Chondrocyte (in vitro differentiated cells): ENCODE results near the gene WSCD2. TPM values are rescaled to one million over a fixed set of nuclear protein-coding genes. Genes with fewer than 3 reads are reported as not detected.
A peak's percentile ranks its signal among the peaks of the same experiment; 100 is the strongest.

ENCODE experiments used
- DNase-seq: peaks from one replicate; pipeline ENCODE4 v3.0.0; 2021; ENCODE audit warnings: mixed read lengths, low spot score
- H3K27ac Mint-ChIP-seq: one replicate; pipeline ENCODE4 v1.8.0; 2021; ENCODE audit warnings: mild to moderate bottlenecking, moderate library complexity, mixed read lengths; ENCODE audit not compliant: unreplicated experiment
- H3K27me3 Mint-ChIP-seq: 2 replicates; pipeline ENCODE4 v1.8.0; 2021; ENCODE audit warnings: low read depth, mixed read lengths
- H3K36me3 Mint-ChIP-seq: 2 replicates; pipeline ENCODE4 v1.8.0; 2021; ENCODE audit warnings: low read depth, mixed read lengths
- H3K4me1 Mint-ChIP-seq: 2 replicates; pipeline ENCODE4 v1.8.0; 2021; ENCODE audit warnings: low read depth, mild to moderate bottlenecking, mixed read lengths
- H3K4me3 Mint-ChIP-seq: one replicate; pipeline ENCODE4 v1.8.0; 2021; ENCODE audit warnings: mild to moderate bottlenecking, moderate library complexity, mixed read lengths; ENCODE audit not compliant: unreplicated experiment
- H3K9me3 Mint-ChIP-seq: 2 replicates; pipeline ENCODE4 v1.8.0; 2021; ENCODE audit warnings: low read depth, mixed read lengths
- total RNA-seq: library from RNA; stranded (reverse); gene quantifications from 3 replicates; pipeline ENCODE4 v1.2.1, GENCODE V29; 2021
- TF ChIP-seq, protein P1 (sequence below): fragments of 200-600 bp; sonication (generic); IDR thresholded peaks from 2 replicates; pipeline ENCODE4 v1.5.0; 2021; ENCODE audit warnings: antibody characterized with exemption, mild to moderate bottlenecking, moderate library complexity

Gene WSCD2
- total RNA-seq, 1 donor from 2014 or later = 0.32 TPM

DNA sequence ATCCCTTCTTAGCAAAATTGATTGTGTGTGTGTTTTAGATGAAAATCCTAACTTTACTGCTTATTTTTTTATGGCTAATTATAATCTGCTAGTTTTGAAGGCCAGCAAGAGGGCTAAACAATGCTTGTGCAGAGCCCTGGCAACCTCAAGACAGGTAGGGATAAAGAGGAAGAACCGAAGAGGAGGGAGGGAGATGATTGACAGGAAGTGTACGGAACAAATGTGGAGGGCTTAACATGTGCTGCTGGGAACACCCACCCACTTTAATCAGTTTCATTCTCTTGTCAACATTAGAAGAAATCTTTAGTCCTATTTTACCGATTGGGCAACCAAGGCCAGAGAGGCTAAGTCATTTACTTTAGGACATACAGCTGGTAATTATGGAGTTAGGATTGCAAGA lies 1.4 kb upstream of the WSCD2 start:
- H3K36me3 Mint-ChIP-seq = no peaks in the 10 kb centered on the region
- peaks cover 50% of the 10 kb centered on the region for H3K27me3 Mint-ChIP-seq
- H3K27ac Mint-ChIP-seq = no peak overlapping the region
- no peak for DNase-seq
- H3K9me3 Mint-ChIP-seq = no peaks in the 10 kb centered on the region
- TF ChIP-seq, protein P1, sequence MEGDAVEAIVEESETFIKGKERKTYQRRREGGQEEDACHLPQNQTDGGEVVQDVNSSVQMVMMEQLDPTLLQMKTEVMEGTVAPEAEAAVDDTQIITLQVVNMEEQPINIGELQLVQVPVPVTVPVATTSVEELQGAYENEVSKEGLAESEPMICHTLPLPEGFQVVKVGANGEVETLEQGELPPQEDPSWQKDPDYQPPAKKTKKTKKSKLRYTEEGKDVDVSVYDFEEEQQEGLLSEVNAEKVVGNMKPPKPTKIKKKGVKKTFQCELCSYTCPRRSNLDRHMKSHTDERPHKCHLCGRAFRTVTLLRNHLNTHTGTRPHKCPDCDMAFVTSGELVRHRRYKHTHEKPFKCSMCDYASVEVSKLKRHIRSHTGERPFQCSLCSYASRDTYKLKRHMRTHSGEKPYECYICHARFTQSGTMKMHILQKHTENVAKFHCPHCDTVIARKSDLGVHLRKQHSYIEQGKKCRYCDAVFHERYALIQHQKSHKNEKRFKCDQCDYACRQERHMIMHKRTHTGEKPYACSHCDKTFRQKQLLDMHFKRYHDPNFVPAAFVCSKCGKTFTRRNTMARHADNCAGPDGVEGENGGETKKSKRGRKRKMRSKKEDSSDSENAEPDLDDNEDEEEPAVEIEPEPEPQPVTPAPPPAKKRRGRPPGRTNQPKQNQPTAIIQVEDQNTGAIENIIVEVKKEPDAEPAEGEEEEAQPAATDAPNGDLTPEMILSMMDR = no peak
- no peak overlapping the region for H3K4me3 Mint-ChIP-seq
- H3K4me1 Mint-ChIP-seq = peaks cover 9% of the 10 kb centered on the region

DNA sequence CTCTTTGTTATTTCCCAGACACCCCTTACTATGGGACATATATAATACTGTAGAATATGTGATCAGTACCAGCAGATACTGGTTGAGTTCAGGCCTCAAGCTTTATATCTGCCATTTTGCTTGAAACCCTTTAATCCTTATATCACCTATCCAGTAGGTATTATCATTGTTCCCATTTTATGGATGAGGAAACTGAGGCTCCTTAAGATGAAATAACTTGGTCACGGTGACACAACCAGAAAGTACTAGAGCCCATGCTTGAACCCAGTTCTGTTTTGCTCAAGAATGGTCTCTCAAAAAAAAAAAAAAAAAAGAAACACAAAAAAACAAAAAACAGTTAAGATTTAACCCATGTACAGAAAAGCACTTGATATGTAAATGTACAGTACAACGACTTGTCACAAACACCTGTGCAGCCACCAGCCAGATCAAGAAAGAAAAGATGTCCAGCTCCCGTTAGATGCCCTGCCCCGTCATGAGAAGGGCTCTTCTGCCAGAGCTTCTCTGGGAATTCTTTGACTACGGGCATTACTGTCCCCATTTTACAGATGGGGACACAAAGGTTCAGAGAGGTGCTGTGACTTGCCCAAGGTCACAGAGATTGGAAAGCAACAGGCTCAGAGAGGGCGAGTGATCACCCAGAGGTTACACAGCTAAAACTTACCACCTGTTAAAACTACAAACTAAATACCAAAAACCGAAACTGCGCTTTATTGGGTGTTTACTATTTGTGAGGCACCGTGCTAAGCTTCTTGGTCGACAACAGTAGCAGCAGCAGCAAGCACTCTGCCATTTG lies 669 bp upstream of the WSCD2 start:
- DNase-seq = no peak
- peak overlapping the region; percentile 23 for H3K4me3 Mint-ChIP-seq
- H3K27ac Mint-ChIP-seq = no peak overlapping the region
- TF ChIP-seq, protein P1 = no peak
- no peaks in the 10 kb centered on the region for H3K36me3 Mint-ChIP-seq
- H3K27me3 Mint-ChIP-seq = peaks cover 55% of the 10 kb centered on the region
- H3K4me1 Mint-ChIP-seq = peaks cover 9% of the 10 kb centered on the region
- no peaks in the 10 kb centered on the region for H3K9me3 Mint-ChIP-seq

DNA sequence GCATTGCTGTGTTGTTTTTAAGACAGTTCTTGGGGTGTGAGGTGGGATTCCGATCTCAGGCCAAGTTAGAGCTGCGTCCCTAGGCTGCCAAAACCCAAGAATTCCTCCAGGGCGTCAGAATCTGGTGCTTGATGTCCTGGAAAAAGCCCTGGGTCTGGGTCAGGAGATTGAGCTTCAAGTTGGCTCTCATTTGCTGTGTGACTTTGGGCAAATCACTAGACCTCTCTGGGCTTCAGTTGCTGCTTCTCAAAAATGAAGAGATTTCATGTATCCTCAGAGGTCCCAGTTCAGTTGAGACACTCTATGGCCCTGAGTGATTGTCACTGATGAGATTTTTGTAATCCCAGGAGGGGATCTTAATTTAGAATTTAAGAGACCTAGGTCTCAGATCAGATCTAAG lies 1.9 kb downstream of the WSCD2 start:
- TF ChIP-seq, protein P1 = no peak
- no peaks in the 10 kb centered on the region for H3K9me3 Mint-ChIP-seq
- DNase-seq = no peak
- H3K36me3 Mint-ChIP-seq = no peaks in the 10 kb centered on the region
- peaks cover 9% of the 10 kb centered on the region for H3K4me1 Mint-ChIP-seq
- H3K4me3 Mint-ChIP-seq = no peak overlapping the region
- H3K27ac Mint-ChIP-seq = no peak overlapping the region
- peaks cover 54% of the 10 kb centered on the region for H3K27me3 Mint-ChIP-seq

DNA sequence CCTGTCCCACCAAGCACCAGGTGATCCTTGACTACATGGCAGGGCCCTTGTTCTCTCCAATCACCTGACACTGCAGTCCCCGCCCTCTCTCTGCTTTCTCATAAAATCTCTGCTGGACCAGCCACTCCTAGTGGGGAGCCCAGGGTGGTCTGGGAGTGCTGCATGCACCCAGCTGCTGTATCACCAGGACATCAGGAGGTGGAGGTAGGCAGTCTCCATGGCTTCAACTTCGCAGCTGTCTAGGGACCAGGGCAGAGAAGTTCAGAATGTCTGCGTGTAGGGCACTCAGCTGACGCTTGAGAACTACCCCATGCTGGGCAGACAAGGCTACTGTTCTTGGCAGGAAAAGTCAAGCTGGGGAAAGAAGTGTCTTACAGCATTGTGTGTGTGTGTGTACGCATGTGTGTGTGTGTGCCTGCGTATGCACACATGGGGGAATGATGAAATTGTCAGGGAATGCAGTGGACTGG lies 2.6 kb downstream of the WSCD2 start:
- Mint-ChIP-seq H3K4me1 (peaks cover 9% of the 10 kb centered on the region), H3K9me3 (no peaks in the 10 kb centered on the region), H3K4me3 (no peak overlapping the region), H3K27me3 (peaks cover 54% of the 10 kb centered on the region), H3K36me3 (no peaks in the 10 kb centered on the region), H3K27ac (no peak overlapping the region)
- TF ChIP-seq, protein P1 = no peak
- no peak for DNase-seq

DNA sequence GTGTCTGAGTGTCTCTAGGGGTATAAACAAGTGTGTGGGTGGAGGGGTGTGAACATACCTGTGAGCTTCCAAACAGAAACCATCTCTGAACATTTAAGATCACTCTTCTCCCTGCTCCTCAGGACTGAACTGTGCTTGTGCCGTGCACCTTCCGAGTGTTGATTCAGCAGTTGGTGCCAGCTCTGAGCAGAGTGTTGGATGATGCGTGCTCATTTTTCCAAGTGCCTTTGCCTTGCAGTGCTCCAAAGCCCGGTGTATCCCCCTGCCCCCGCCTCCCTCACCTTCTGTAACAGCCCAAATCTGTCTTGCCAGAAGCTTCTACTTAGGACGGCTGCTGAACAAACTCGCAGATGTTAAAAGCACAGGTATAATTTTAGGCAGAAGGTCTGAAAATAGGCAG lies 4.4 kb downstream of the WSCD2 start:
- H3K4me3 Mint-ChIP-seq = no peak overlapping the region
- no peaks in the 10 kb centered on the region for H3K36me3 Mint-ChIP-seq
- no peaks in the 10 kb centered on the region for H3K9me3 Mint-ChIP-seq
- DNase-seq = no peak
- peaks cover 7% of the 10 kb centered on the region for H3K4me1 Mint-ChIP-seq
- no peak overlapping the region for H3K27ac Mint-ChIP-seq
- H3K27me3 Mint-ChIP-seq = peaks cover 45% of the 10 kb centered on the region
- TF ChIP-seq, protein P1 = no peak
